ENCODE measurements around the gene PMFBP1.

The PMFBP1 gene

DNA sequence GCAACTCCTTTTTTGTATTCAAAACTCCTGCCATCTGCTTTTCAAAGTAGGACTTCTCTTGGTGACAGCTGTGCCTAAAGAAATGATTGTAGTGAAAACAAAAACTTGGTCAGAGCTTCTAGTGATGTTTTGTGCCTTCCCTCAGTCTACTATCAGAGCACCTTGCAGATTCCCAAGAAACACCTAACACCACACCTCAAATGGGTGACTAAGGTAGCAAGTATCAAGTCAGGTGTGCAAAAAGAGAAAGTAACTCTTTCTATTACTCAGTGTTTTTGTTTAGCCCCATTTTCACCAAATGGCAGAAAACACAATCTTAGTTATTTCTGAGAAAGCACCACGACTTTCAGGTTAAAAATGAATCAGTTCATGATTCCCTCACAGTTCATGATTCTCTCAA is 2.0 kb upstream of the PMFBP1 start:
- no peak for DNase-seq (ENCODE audit: extremely low read depth, low read depth)
- no peak for TF ChIP-seq CTCF (IDR thresholded peaks at IDR 0.05; ENCODE audit: low read depth, low read length, missing control alignments)
- no peak overlapping the region for H3K4me3 ChIP-seq (replicated peaks; ENCODE audit: low read depth, low read length)

DNA sequence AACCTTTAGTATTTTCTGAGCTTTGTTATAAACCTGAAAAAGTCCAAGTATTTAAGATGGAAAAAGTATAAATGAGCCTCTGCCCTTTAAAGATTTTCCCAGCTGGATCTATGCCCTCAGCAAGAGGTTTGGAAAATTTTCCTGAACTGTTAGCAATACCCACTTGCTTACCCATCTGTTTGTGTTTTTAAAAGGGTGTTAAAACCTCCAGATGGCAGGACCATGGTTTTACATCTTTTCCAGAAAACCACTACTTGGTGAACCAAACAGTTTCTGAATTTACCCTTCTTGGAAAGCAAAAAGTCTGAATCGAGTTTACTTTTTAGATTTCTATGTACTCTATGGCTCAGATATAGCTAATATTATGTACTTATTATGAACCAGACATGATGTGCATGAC is 719 bp downstream of the PMFBP1 start:
- DNase-seq (ENCODE audit: extremely low read depth, low read depth) = no peak
- no peak overlapping the region for H3K4me3 ChIP-seq (replicated peaks; ENCODE audit: low read depth, low read length)
- no peak for TF ChIP-seq CTCF (IDR thresholded peaks at IDR 0.05; ENCODE audit: low read depth, low read length, missing control alignments)

- no peak overlapping the region for H3K4me3 ChIP-seq (replicated peaks; ENCODE audit: low read depth, low read length)
- no peak for DNase-seq (ENCODE audit: extremely low read depth, low read depth)
- TF ChIP-seq CTCF (IDR thresholded peaks at IDR 0.05; ENCODE audit: low read depth, low read length, missing control alignments) = no peak
Measured at GRCh38 chr16:72169708-72170107, 2.2 kb downstream of the PMFBP1 start.

DNA sequence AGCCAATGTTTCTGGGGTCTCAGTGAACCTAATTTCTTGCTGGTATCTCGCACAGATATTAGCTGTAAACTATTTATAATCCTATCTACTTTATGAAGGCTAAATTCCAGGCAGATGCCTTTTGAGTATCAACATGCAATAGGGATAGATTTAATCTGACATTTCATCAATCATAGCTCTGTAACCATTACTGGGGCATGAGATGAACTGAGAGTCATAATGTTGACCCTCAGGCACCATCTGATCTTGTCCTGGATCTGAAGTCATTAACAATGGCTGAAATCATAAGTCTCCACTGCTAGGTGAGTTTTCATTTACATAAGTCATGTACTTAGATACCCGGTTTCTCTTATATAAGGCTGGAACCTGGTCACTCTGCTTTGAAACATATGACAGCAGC is 3.6 kb downstream of the PMFBP1 start:
- DNase-seq (ENCODE audit: extremely low read depth, low read depth) = no peak
- TF ChIP-seq CTCF (IDR thresholded peaks at IDR 0.05; ENCODE audit: low read depth, low read length, missing control alignments) = no peak
- H3K4me3 ChIP-seq (replicated peaks; ENCODE audit: low read depth, low read length) = no peak overlapping the region

DNA sequence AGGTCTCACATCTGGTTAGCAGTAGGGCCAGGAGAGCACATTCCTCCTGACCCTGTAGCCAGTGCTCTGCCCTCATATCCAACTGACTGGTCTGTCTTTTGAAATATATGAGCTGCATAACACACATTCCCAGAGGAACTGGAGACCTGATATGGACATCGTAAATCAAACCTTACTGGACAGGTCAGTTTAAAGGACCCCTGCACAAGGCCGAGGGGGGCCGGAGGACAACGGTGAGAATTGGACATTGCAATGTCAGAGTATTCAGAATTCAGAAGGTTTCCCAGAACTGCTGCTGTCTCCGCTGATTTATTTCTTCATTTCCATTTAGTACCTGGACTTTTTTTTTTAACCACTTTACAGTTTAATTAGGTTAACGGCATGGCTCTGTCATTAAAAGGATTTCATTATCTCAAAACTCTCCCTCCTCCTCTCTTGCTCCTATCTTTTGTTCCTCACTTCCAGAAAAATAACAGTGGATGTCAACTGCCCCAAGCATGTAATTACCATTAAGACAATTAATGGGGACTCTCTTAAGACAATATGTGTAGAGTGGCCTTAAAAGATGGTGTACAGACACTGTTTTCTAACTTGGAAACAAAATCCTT is 4.9 kb downstream of the PMFBP1 start:
- no peak for TF ChIP-seq CTCF (IDR thresholded peaks at IDR 0.05; ENCODE audit: low read depth, low read length, missing control alignments)
- no peak for DNase-seq (ENCODE audit: extremely low read depth, low read depth)
- no peak overlapping the region for H3K4me3 ChIP-seq (replicated peaks; ENCODE audit: low read depth, low read length)

- no peak overlapping the region for H3K4me3 ChIP-seq (replicated peaks; ENCODE audit: low read depth, low read length)
- TF ChIP-seq CTCF (IDR thresholded peaks at IDR 0.05; ENCODE audit: low read depth, low read length, missing control alignments) = no peak
- no peak for DNase-seq (ENCODE audit: extremely low read depth, low read depth)
Measured at GRCh38 chr16:72166151-72166550, 5.8 kb downstream of the PMFBP1 start.

DNA sequence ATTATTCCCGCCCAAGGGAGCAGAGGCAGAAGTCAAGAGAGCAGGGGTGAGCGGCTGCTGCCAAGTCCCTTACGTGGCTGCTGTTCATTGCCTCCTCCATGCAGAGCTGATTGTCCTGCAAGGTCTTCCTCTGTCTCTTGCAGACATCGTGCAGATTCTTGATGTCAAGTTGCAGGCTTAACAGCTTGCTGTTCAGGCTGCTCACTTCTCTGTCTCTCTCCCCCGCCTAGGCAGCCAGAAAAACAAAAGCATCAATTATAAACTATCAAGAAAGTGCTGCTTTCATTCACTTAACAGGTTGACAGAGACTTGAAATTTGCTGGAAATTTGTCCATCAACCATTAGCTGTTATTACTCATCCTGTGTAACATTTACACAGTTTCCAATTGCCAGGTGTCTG is 7.3 kb downstream of the PMFBP1 start:
- DNase-seq (ENCODE audit: extremely low read depth, low read depth) = no peak
- H3K4me3 ChIP-seq (replicated peaks; ENCODE audit: low read depth, low read length) = no peak overlapping the region
- TF ChIP-seq CTCF (IDR thresholded peaks at IDR 0.05; ENCODE audit: low read depth, low read length, missing control alignments) = no peak
